Measurements from ENCODE around the gene LEPROT.

DNA sequence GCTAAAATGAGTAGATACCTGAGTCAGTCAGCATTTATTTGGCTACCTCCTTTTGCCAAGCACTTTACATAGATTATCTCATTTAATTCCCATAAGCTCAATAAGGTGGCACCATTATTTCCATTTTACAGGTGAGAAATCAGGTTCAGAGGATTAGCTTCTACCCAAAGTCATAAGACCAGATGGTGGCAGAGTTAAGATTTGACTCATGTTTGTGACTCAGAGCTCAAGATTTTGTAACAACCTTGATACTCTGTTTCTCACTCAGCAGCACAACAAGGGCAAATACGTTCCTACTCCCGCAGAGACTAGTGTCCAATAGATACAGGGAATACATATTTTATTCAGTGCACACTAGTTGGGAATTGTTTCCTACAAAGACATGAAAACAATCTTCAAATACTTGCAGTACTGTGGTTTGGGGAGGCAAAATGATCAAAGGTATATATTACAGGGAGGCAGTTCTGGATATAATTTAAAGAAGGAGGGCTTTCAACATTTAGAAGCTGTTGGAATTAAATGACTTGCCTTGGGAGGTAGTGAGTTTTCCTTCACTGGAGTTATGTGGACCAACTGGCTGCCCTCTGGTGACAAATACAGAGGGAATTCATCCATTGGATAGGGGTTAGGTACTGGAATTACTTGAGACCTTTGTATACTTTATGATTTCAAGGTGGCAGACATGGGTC, 3.6 kb downstream of the LEPROT start:
- TF ChIP-seq HDGF (IDR thresholded peaks at IDR 0.05; ENCODE audit: borderline replicate concordance) (no peak), ELF4 (IDR thresholded peaks at IDR 0.05) (no peak), BHLHE40 (IDR thresholded peaks at IDR 0.05; ENCODE audit: borderline replicate concordance) (no peak), CTBP1 (IDR thresholded peaks at IDR 0.05; ENCODE audit: borderline replicate concordance) (no peak), SP1 (IDR thresholded peaks at IDR 0.05) (no peak), NFRKB (IDR thresholded peaks at IDR 0.05) (no peak), FOXM1 (IDR thresholded peaks at IDR 0.05; ENCODE audit: borderline replicate concordance) (no peak)
- TF ChIP-seq, protein P1, sequence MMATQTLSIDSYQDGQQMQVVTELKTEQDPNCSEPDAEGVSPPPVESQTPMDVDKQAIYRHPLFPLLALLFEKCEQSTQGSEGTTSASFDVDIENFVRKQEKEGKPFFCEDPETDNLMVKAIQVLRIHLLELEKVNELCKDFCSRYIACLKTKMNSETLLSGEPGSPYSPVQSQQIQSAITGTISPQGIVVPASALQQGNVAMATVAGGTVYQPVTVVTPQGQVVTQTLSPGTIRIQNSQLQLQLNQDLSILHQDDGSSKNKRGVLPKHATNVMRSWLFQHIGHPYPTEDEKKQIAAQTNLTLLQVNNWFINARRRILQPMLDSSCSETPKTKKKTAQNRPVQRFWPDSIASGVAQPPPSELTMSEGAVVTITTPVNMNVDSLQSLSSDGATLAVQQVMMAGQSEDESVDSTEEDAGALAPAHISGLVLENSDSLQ (IDR thresholded peaks at IDR 0.05) = no peak

All from HEK293T (cell line).